Fibroblast of pulmonary artery (primary cell): ENCODE measurements around the gene ZNF333.
"Not testable (repeated sequence)": the region's sequence is repeated elsewhere in the genome, so short reads cannot be mapped to it uniquely, and the experiment has no call there.

Experiments
- DNase-seq: peaks from one replicate; pipeline ENCODE4 v3.0.0-alpha.2; 2010; ENCODE audit warnings: low read depth
- H3K4me3 ChIP-seq: replicated peaks from 2 replicates; pipeline ENCODE4 v1.5.1; 2011; ENCODE audit warnings: low read depth, mild to moderate bottlenecking, control low read depth, low read length, moderate library complexity
- CTCF ChIP-seq: IDR thresholded peaks from 2 replicates; pipeline ENCODE4 v1.5.1; 2011; ENCODE audit warnings: mild to moderate bottlenecking, control low read depth, low read length, inconsistent platforms; ENCODE audit errors: missing control alignments

ZNF333 gene

GRCh38 chr19:14772467-14772866, 82.6 kb downstream of the ZNF333 start:
- TF ChIP-seq CTCF, result no peak

GRCh38 chr19:14772995-14773394, 83.1 kb downstream of the ZNF333 start:
- no peak for TF ChIP-seq CTCF
- H3K4me3 ChIP-seq, result no peak overlapping the region
- DNase-seq, result no peak

More at GRCh38 chr19:14772467-14772866, 82.6 kb downstream of the ZNF333 start:
- no peak overlapping the region for H3K4me3 ChIP-seq
- no peak for DNase-seq

- not testable (repeated sequence) for DNase-seq
These were observed 83.9 kb downstream of the ZNF333 start for GRCh38 chr19:14773722-14774121.

GRCh38 chr19:14774373-14774772, 84.5 kb downstream of the ZNF333 start:
- no peak for TF ChIP-seq CTCF
- no peak for DNase-seq
- no peak overlapping the region for H3K4me3 ChIP-seq

More at GRCh38 chr19:14773722-14774121, 83.9 kb downstream of the ZNF333 start:
- not testable (repeated sequence) for H3K4me3 ChIP-seq

GRCh38 chr19:14775326-14775725, 85.5 kb downstream of the ZNF333 start:
- H3K4me3 ChIP-seq, DNase-seq: not testable (repeated sequence)

GRCh38 chr19:14775869-14776586, 86.2 kb downstream of the ZNF333 start:
- no peak for DNase-seq
- H3K4me3 ChIP-seq, result peak overlapping the region; percentile 54
- no peak for TF ChIP-seq CTCF

- H3K4me3 ChIP-seq, result not testable (repeated sequence)
These were observed 87.8 kb downstream of the ZNF333 start for GRCh38 chr19:14777645-14778044.

GRCh38 chr19:14778110-14778845, 88.4 kb downstream of the ZNF333 start, which contains the start of gene ADGRE2:
Gene ADGRE2, minus strand, starts transcription at chr19:14778560. Its CDS starts 1,804 bp downstream, at chr19:14776756.
- DNase-seq, H3K4me3 ChIP-seq: not testable (repeated sequence)

More at GRCh38 chr19:14777645-14778044, 87.8 kb downstream of the ZNF333 start:
- not testable (repeated sequence) for DNase-seq

GRCh38 chr19:14779151-14779550, 89.3 kb downstream of the ZNF333 start:
- no peak for DNase-seq
- H3K4me3 ChIP-seq, result no peak overlapping the region
- no peak for TF ChIP-seq CTCF

- H3K4me3 ChIP-seq, DNase-seq: not testable (repeated sequence)
These were observed 90.9 kb downstream of the ZNF333 start for GRCh38 chr19:14780622-14781225.

- not testable (repeated sequence) for DNase-seq, H3K4me3 ChIP-seq
These were observed 92.1 kb downstream of the ZNF333 start for GRCh38 chr19:14781713-14782536.
